ENCODE data around the gene RAET1G. TPM values are rescaled to one million over a fixed set of nuclear protein-coding genes. Genes with fewer than 3 reads are reported as not detected.

RAET1G gene
- total and polyA plus RNA-seq, 9 of the 15 experiments (the other 6 are each of a cell fraction or from before 2014, with no cell fraction given): 0.11 TPM; not detected in 8

DNA sequence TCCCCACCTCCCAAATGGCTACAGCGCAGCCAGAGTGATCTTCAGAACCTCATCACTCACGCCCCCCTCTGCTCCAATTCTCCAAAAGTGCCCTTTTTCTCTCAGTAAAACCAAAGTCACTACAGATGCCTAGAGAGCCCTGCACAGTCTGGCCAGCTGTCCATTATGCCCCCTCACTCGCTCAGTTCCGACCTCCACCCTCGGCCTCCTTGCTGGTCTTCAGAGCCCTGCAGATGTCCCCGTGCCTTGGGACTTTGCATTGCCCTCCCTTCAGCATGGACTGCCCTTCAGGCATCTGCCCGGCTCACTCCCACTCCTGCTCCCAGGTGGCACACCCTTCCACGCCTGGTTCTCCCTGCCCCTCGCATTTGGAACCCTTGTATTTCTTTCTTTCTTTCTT, 24.0 kb downstream of the RAET1G start:
- BruUV-seq (replicated peaks): no TSS peak
- ChIA-PET CTCF (ENCODE audit: low intra/inter-chr PET ratio) (interaction anchor here (1.0 to 1.4 kb wide), 4 partner anchors 55 to 65 kb away, joined by 3 to 4 read pairs (median 4); no protein-coding TSS in a partner anchor), POLR2A (interaction anchor here (0.6 to 1.2 kb wide), 3 partner anchors 12 to 63 kb away, joined by 3 to 6 read pairs (median 3); no protein-coding TSS in a partner anchor)
- no peaks in the 10 kb centered on the region for H3K79me2 ChIP-seq (ENCODE audit: control insufficient read depth, insufficient read depth, low read length)
- H3K9me1 ChIP-seq (ENCODE audit: control insufficient read depth, insufficient read depth, low read length): no peaks in the 10 kb centered on the region
- H3K9ac ChIP-seq (ENCODE audit: insufficient read depth in 1 of 2, low read depth in 2 of 2, low read length in 2 of 2): no peak overlapping the region
- H3K4me2 ChIP-seq (ENCODE audit: insufficient read depth, low read length): no peak overlapping the region
- no peaks in the 10 kb centered on the region for H3K9me3 ChIP-seq (replicated peaks; ENCODE audit: control insufficient read depth, insufficient read depth, low read depth, low read length)
- no peak for FAIRE-seq
- ATAC-seq: no peak
- peaks cover 43 to 76% of the 10 kb centered on the region in 2 experiments for H3K27me3 ChIP-seq (ENCODE audit: control insufficient read depth in 2 of 2, insufficient read depth in 2 of 2, low read length in 2 of 2)
- intact Hi-C loops (cut with micrococcal nuclease) (loop anchor here (1.0 kb wide), 1 partner anchor 59 kb away; no protein-coding TSS in a partner anchor), in situ Hi-C loops (cut with MboI) (no loop called here)
- 6% methylated on average over 9 of the region's 9 CpGs for WGBS (ENCODE audit: insufficient coverage, low coverage, missing lambda C conversion rate)
- no peak overlapping the region for H2AFZ ChIP-seq (ENCODE audit: low read depth, low read length)
- H4K20me1 ChIP-seq (replicated peaks; ENCODE audit: control insufficient read depth, insufficient read depth, low read length): no peaks in the 10 kb centered on the region
- H3K36me3 ChIP-seq (ENCODE audit: control insufficient read depth, insufficient read depth, low read length): no peaks in the 10 kb centered on the region
- H3K27ac ChIP-seq (ENCODE audit: extremely low read depth, low read depth, low read length): no peak overlapping the region
- no peak for DNase-seq (ENCODE audit: extremely low read depth in 1 of 4, low spot score in 3 of 4)
- no peak for TF ChIP-seq FIP1L1 (IDR thresholded peaks at IDR 0.05; ENCODE audit: low read depth, low read length, poor library complexity, severe bottlenecking)
- TF ChIP-seq STAG1 (CRISPR knock-in tag; IDR thresholded peaks at IDR 0.05; ENCODE audit: borderline replicate concordance): peak; percentile 20; the same call in 1 of the 2 replicates
- H3K4me3 ChIP-seq: no peak overlapping the region
- H3K4me1 ChIP-seq (replicated peaks in 1 of 2; ENCODE audit: control insufficient read depth in 2 of 2, insufficient read depth in 2 of 2, low read length in 2 of 2): no peaks in the 10 kb centered on the region

DNA sequence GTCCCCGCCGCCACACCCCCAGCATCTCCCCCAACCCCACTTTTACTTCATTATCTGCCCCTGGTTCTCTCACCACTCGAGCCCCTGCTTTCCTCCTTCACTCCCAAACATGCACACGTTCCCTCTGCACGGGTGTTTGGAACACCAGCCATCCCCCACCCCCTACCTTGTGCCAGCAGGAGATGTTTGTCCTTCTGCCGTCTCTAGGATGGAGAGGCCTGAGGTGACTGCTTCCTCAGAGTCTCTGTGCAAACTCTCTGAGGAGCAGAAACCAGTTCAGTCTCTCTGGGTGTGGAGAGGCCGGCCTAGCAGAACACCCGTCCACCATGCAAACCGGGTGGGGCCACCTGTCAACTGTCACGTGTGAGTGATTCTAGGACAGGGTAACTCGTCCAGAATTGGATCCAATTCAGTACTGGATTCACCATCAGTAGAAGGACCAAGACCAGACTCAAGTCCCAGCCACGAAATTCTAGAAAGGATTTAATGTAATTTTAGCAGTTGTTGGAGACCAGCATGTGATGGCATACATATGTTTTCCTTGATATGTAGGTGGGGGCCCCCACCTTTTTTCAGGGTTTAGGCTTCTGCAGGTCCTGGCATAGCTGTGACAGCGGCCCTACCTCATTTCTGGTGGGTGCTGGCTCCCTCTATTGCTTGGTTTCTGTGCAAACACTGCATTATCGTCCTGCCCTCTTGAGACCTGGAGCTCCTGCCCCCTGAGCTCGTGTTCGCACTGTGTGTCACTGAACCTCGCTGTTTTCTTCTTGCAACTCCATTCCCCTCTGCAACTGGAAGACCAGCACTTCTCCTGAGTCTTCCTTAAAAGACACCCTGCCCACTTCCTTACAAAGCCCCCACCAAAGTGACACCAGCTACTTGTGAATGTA, 24.8 kb downstream of the RAET1G start, which contains the start of gene RAET1E:
Gene RAET1E, minus strand, starts transcription at position 259 of the 890 bp plus-strand sequence. CDS start 7,212 bp downstream, outside the sequence.
- CTCF ChIA-PET (ENCODE audit: low intra/inter-chr PET ratio): interaction anchor here (0.6 to 1.4 kb wide), 5 partner anchors 39 to 64 kb away, joined by 3 to 4 read pairs (median 3); no protein-coding TSS in a partner anchor
- Histone ChIP-seq H3K27ac (ENCODE audit: extremely low read depth, low read depth, low read length) (no peak within 1 kb of the TSS), H3K27me3 (ENCODE audit: control insufficient read depth in 2 of 2, insufficient read depth in 2 of 2, low read length in 2 of 2) (peaks cover 41 to 68% of the 10 kb centered on the region in 2 experiments), H3K4me2 (ENCODE audit: insufficient read depth, low read length) (no peak within 1 kb of the TSS), H2AFZ (ENCODE audit: low read depth, low read length) (0 out of 2 replicates have a peak within 1 kb of the TSS, but pooled peaks have one; percentile 21), H3K4me1 (replicated peaks in 1 of 2; ENCODE audit: control insufficient read depth in 2 of 2, insufficient read depth in 2 of 2, low read length in 2 of 2) (no peaks in the 10 kb centered on the region), H3K4me3 (no peak within 1 kb of the TSS), H3K9ac (ENCODE audit: insufficient read depth in 1 of 2, low read depth in 2 of 2, low read length in 2 of 2) (peak within 1 kb of the TSS in 1 of 2 experiments; percentile 76; a peak in 2 of 4 replicates), H4K20me1 (replicated peaks; ENCODE audit: control insufficient read depth, insufficient read depth, low read length) (no peaks in the 10 kb centered on the region), H3K9me1 (ENCODE audit: control insufficient read depth, insufficient read depth, low read length) (no peaks in the 10 kb centered on the region), H3K9me3 (replicated peaks; ENCODE audit: control insufficient read depth, insufficient read depth, low read depth, low read length) (no peaks in the 10 kb centered on the region), H3K79me2 (ENCODE audit: control insufficient read depth, insufficient read depth, low read length) (no peaks in the 10 kb centered on the region), H3K36me3 (ENCODE audit: control insufficient read depth, insufficient read depth, low read length) (no peaks in the 10 kb centered on the region)
- ATAC-seq (peak; percentile 90), FAIRE-seq (peak; percentile 66), DNase-seq (ENCODE audit: extremely low read depth in 1 of 4, low spot score in 3 of 4) (peak in 2 of 4 experiments; percentile 52 to 59)
- POLR2A ChIA-PET: interaction anchor here (0.6 to 1.2 kb wide), 3 partner anchors 20 to 649 kb away, joined by 3 read pairs; no protein-coding TSS in a partner anchor
- 3% methylated on average over 17 of the region's 17 CpGs for WGBS (ENCODE audit: insufficient coverage, low coverage, missing lambda C conversion rate)
- intact Hi-C loops (cut with micrococcal nuclease) (loop anchor here (1.0 kb wide), 1 partner anchor 58 kb away; no protein-coding TSS in a partner anchor), in situ Hi-C loops (cut with MboI) (no loop called here)
- no TSS peak for BruUV-seq (replicated peaks)
- 0 out of 2 replicates have a peak, but pooled peaks have one; percentile 18 for TF ChIP-seq CREM (IDR thresholded peaks at IDR 0.05; ENCODE audit: low read depth)
